Panc1 (cell line): ENCODE data around the gene MAPRE2. TPM values are rescaled to one million over a fixed set of nuclear protein-coding genes. Genes with fewer than 3 reads are reported as not detected.

Experiments used
- ATAC-seq: fragments of 200-7000 bp; cut with Tn5 transposase; 2 replicates; pipeline ENCODE4 v1.9.1; 2020; ENCODE audit warnings: mild to moderate bottlenecking, moderate library complexity
- BruUV-seq: library from RNA; stranded (reverse); fragments of 400-500 nt; replicated peaks from 2 replicates; lab custom pipeline; 2021; lab: Mats Ljungman, UMichigan
- CTCF ChIA-PET: fragments of 300-600 bp; sonication (Branson Sonifier 250); formaldehyde crosslinking; loops from one replicate; lab custom pipeline; 2022; ENCODE audit warnings: antibody characterized with exemption; lab: Charles Lee
- POLR2A ChIA-PET: fragments of 300-600 bp; sonication (Branson Sonifier 250); formaldehyde crosslinking; loops from one replicate; lab custom pipeline; 2022; ENCODE audit warnings: antibody characterized with exemption; lab: Charles Lee
- DNase-seq: peaks from one replicate; pipeline ENCODE4 v3.0.0-alpha.2; 2010; ENCODE audit warnings: low read depth, low spot score
- H3K27ac ChIP-seq: 2 replicates; pipeline ENCODE4 v1.5.1; 2011; ENCODE audit warnings: mild to moderate bottlenecking, low read length, inconsistent platforms
- H3K27me3 ChIP-seq: fragments of 200-500 bp; sonication (Bioruptor generic); 2 replicates; pipeline ENCODE4 v1.6.0; 2014; ENCODE audit warnings: low read length, inconsistent platforms; ENCODE audit not compliant: control insufficient read depth, insufficient read depth
- H3K36me3 ChIP-seq: fragments of 200-500 bp; sonication (Bioruptor generic); 2 replicates; pipeline ENCODE4 v1.5.1; 2014; ENCODE audit warnings: inconsistent platforms, mild to moderate bottlenecking, low read length, moderate library complexity; ENCODE audit not compliant: control insufficient read depth, insufficient read depth
- H3K4me1 ChIP-seq: 2 replicates; pipeline ENCODE4 v1.5.1; 2011; ENCODE audit warnings: inconsistent platforms, mild to moderate bottlenecking, low read length, moderate library complexity; ENCODE audit not compliant: control insufficient read depth, insufficient read depth
- H3K4me3 ChIP-seq, 2 experiments: 2 replicates each; pipeline ENCODE4 v1.5.1; 2011 to 2012; ENCODE audit warnings: low read depth in 2 of 2, low read length in 2 of 2, mild to moderate bottlenecking in 2 of 2, inconsistent platforms in 1 of 2, moderate library complexity in 1 of 2
- H3K9me3 ChIP-seq: fragments of 200-500 bp; sonication (Bioruptor generic); 2 replicates; pipeline ENCODE4 v1.5.1; 2014; ENCODE audit warnings: low read depth, mild to moderate bottlenecking, inconsistent platforms, low read length, moderate library complexity; ENCODE audit not compliant: control insufficient read depth, insufficient read depth
- POLR2AphosphoS5 ChIP-seq: IDR thresholded peaks from 2 replicates; pipeline ENCODE4 v1.6.1; 2012; ENCODE audit warnings: mild to moderate bottlenecking, low read depth, low read length, moderate library complexity
- SIN3A ChIP-seq: IDR thresholded peaks from 2 replicates; pipeline ENCODE4 v1.6.1; 2012; ENCODE audit warnings: low read depth, mild to moderate bottlenecking, low read length, moderate library complexity, borderline replicate concordance; ENCODE audit not compliant: insufficient read depth
- TCF7L2 ChIP-seq: IDR thresholded peaks from 2 replicates; pipeline ENCODE4 v1.6.1; 2011; ENCODE audit warnings: mild to moderate bottlenecking, low read depth, low read length, inconsistent platforms
- in situ Hi-C: cut with HindIII; loops from 2 replicates; pipeline ENCODE4 v1.10.0; 2016; ENCODE audit warnings: low sequenced_read_pairs, low pct_unique_long_range_greater_than_20kb
- intact Hi-C: fragments of 100-400 bp; cut with micrococcal nuclease; formaldehyde crosslinking; loops from one replicate; pipeline ENCODE4 v1.10.0; 2022; ENCODE audit not compliant: unreplicated experiment
- total RNA-seq: library from RNA; stranded (reverse); gene quantifications from one replicate; pipeline ENCODE4 v1.2.1, GENCODE V29; 2021; ENCODE audit not compliant: unreplicated experiment
- TF ChIP-seq, protein P1 (sequence below), 2 experiments: IDR thresholded peaks; 2 replicates each; pipeline ENCODE4 v1.6.1; 2011 to 2012; ENCODE audit warnings: low read depth in 2 of 2, control low read depth in 1 of 2, low read length in 1 of 2, mild to moderate bottlenecking in 1 of 2, moderate library complexity in 1 of 2; ENCODE audit not compliant: insufficient read depth in 1 of 2
- TF ChIP-seq, protein P2 (sequence below): fragments of 450-650 bp; IDR thresholded peaks from 2 replicates; pipeline ENCODE4 v1.5.1; 2017; ENCODE audit warnings: mild to moderate bottlenecking

The MAPRE2 gene
- total RNA-seq, 1 experiment from 2014 or later, result 14.1 TPM

DNA sequence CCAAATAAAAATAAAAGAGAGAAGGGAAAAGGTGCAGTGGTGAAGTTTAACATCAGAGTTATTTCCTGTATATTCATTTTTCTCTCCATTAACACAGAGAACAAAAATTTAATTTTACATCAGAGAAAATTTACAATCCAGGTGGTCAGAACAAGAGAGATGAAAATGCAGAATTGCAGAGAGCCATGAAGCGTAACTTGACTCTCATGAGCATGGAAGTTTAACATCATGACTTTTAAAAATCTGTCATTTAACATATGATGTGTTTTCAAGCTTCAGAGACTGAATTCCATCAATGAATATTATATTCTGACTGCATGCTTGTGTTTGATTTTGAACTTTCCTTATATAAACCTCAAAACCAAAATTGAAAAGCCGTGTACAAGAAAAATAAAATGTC is 120.3 kb downstream of the MAPRE2 start:
- ChIA-PET POLR2A (no interaction called here), CTCF (no interaction called here)
- intact Hi-C loops (no loop called here), in situ Hi-C loops (no loop called here)
- no peaks in the 10 kb centered on the region for H3K9me3 ChIP-seq
- no TSS peak for BruUV-seq
- no peak for DNase-seq
- no peaks in the 10 kb centered on the region for H3K27me3 ChIP-seq
- no peaks in the 10 kb centered on the region for H3K4me1 ChIP-seq
- H3K27ac ChIP-seq, result no peak overlapping the region
- H3K36me3 ChIP-seq, result no peaks in the 10 kb centered on the region
- no peak overlapping the region for H3K4me3 ChIP-seq
- no peak for ATAC-seq
- no peak for TF ChIP-seq TCF7L2
- no peak for TF ChIP-seq SIN3A
- TF ChIP-seq, protein P1, sequence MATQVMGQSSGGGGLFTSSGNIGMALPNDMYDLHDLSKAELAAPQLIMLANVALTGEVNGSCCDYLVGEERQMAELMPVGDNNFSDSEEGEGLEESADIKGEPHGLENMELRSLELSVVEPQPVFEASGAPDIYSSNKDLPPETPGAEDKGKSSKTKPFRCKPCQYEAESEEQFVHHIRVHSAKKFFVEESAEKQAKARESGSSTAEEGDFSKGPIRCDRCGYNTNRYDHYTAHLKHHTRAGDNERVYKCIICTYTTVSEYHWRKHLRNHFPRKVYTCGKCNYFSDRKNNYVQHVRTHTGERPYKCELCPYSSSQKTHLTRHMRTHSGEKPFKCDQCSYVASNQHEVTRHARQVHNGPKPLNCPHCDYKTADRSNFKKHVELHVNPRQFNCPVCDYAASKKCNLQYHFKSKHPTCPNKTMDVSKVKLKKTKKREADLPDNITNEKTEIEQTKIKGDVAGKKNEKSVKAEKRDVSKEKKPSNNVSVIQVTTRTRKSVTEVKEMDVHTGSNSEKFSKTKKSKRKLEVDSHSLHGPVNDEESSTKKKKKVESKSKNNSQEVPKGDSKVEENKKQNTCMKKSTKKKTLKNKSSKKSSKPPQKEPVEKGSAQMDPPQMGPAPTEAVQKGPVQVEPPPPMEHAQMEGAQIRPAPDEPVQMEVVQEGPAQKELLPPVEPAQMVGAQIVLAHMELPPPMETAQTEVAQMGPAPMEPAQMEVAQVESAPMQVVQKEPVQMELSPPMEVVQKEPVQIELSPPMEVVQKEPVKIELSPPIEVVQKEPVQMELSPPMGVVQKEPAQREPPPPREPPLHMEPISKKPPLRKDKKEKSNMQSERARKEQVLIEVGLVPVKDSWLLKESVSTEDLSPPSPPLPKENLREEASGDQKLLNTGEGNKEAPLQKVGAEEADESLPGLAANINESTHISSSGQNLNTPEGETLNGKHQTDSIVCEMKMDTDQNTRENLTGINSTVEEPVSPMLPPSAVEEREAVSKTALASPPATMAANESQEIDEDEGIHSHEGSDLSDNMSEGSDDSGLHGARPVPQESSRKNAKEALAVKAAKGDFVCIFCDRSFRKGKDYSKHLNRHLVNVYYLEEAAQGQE (IDR thresholded peaks at IDR 0.05; ENCODE audit: insufficient read depth in 1 of 2, low read depth in 2 of 2, low read length in 1 of 2), result no peak
- no peak for TF ChIP-seq POLR2AphosphoS5
- TF ChIP-seq, protein P2, sequence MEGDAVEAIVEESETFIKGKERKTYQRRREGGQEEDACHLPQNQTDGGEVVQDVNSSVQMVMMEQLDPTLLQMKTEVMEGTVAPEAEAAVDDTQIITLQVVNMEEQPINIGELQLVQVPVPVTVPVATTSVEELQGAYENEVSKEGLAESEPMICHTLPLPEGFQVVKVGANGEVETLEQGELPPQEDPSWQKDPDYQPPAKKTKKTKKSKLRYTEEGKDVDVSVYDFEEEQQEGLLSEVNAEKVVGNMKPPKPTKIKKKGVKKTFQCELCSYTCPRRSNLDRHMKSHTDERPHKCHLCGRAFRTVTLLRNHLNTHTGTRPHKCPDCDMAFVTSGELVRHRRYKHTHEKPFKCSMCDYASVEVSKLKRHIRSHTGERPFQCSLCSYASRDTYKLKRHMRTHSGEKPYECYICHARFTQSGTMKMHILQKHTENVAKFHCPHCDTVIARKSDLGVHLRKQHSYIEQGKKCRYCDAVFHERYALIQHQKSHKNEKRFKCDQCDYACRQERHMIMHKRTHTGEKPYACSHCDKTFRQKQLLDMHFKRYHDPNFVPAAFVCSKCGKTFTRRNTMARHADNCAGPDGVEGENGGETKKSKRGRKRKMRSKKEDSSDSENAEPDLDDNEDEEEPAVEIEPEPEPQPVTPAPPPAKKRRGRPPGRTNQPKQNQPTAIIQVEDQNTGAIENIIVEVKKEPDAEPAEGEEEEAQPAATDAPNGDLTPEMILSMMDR, result no peak

DNA sequence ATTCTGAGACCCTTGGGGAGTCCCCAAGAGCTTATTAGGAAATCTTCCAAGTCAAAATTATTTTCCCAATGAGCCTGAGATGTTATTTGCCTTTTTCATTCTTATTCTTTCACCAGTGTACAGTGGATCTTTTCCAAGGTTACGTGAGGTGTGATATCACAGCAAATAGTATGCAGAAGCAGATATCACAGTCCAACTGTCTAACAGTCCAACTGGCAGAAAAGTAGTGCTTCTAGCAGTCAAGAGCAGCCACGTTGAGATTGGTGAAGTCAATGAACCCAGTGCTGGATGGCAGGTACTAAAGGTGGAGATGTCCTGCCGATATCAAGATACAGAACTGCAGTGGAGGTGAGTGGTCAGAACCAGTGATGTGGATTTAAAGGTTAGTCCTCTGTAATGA is 120.7 kb downstream of the MAPRE2 start:
- CTCF ChIA-PET, result no interaction called here

More for the DNA sequence above, 120.7 kb downstream of the MAPRE2 start:
- ATAC-seq (no peak), DNase-seq (no peak)
- no TSS peak for BruUV-seq
- Histone ChIP-seq H3K9me3 (no peaks in the 10 kb centered on the region), H3K36me3 (no peaks in the 10 kb centered on the region), H3K4me1 (no peaks in the 10 kb centered on the region), H3K27me3 (no peaks in the 10 kb centered on the region), H3K27ac (no peak overlapping the region), H3K4me3 (no peak overlapping the region)
- POLR2A ChIA-PET, result no interaction called here
- in situ Hi-C loops (no loop called here), intact Hi-C loops (no loop called here)
- TF ChIP-seq, protein P2, result no peak
- TF ChIP-seq TCF7L2 (no peak), SIN3A (no peak), POLR2AphosphoS5 (no peak)
- TF ChIP-seq, protein P1 (IDR thresholded peaks at IDR 0.05; ENCODE audit: insufficient read depth in 1 of 2, low read depth in 2 of 2, low read length in 1 of 2), result no peak
